OCI-LY1 (cell line): ENCODE data around the gene PDE6A.

Experiments used
- H2AFZ ChIP-seq: fragments of 200-600 bp; sonication (generic), shearing (Covaris generic); 2 replicates; pipeline ENCODE4 v1.6.0; 2014; ENCODE audit warnings: antibody characterized with exemption, mild to moderate bottlenecking, low read length
- H3F3A ChIP-seq: fragments of 200-600 bp; sonication (generic), shearing (Covaris generic); 2 replicates; pipeline ENCODE4 v1.6.0; 2014; ENCODE audit warnings: mild to moderate bottlenecking, antibody characterized with exemption, low read length, moderate library complexity; ENCODE audit not compliant: insufficient read depth
- H3K27ac ChIP-seq: fragments of 200-600 bp; sonication (generic); 2 replicates; pipeline ENCODE4 v1.5.1; 2014; ENCODE audit warnings: low read length, mixed run types, mild to moderate bottlenecking, low read depth; ENCODE audit not compliant: poor library complexity, severe bottlenecking
- H3K27me3 ChIP-seq: fragments of 200-600 bp; sonication (generic); 2 replicates; pipeline ENCODE4 v1.6.0; 2014; ENCODE audit warnings: antibody characterized with exemption, mild to moderate bottlenecking, low read length, moderate library complexity; ENCODE audit not compliant: insufficient read depth
- H3K36me3 ChIP-seq: fragments of 200-600 bp; sonication (generic); 2 replicates; pipeline ENCODE4 v1.6.1; 2014; ENCODE audit warnings: mild to moderate bottlenecking, antibody characterized with exemption, low read length, moderate library complexity, mixed read lengths; ENCODE audit not compliant: insufficient read depth
- H3K4me1 ChIP-seq: fragments of 200-600 bp; sonication (generic); 2 replicates; pipeline ENCODE4 v1.5.1; 2014; ENCODE audit warnings: mild to moderate bottlenecking, low read length, moderate library complexity; ENCODE audit not compliant: insufficient read depth, severe bottlenecking
- H3K4me2 ChIP-seq: fragments of 200-600 bp; sonication (generic), shearing (Covaris generic); 2 replicates; pipeline ENCODE4 v1.6.1; 2014; ENCODE audit warnings: low read length
- H3K4me3 ChIP-seq: fragments of 200-600 bp; sonication (generic); 2 replicates; pipeline ENCODE4 v1.5.1; 2014; ENCODE audit warnings: low read length, low read depth, mild to moderate bottlenecking, mixed read lengths; ENCODE audit not compliant: poor library complexity, severe bottlenecking
- H3K79me2 ChIP-seq: fragments of 200-600 bp; shearing (Covaris generic); 2 replicates; pipeline ENCODE4 v1.6.1; 2016; ENCODE audit warnings: mixed run types, low read length, mixed read lengths; ENCODE audit not compliant: insufficient read depth
- H3K9ac ChIP-seq: fragments of 200-600 bp; sonication (generic), shearing (Covaris generic); 2 replicates; pipeline ENCODE4 v1.6.1; 2014; ENCODE audit warnings: mild to moderate bottlenecking, low read length, mixed read lengths
- H3K9me2 ChIP-seq: fragments of 200-600 bp; sonication (generic), shearing (Covaris generic); 2 replicates; pipeline ENCODE4 v1.6.1; 2014; ENCODE audit warnings: low read depth, mild to moderate bottlenecking, low read length, mixed read lengths
- H3K9me3 ChIP-seq: fragments of 200-600 bp; shearing (Covaris generic); 2 replicates; pipeline ENCODE4 v1.6.1; 2014; ENCODE audit warnings: low read length, mixed read lengths
- H4K20me1 ChIP-seq: fragments of 200-600 bp; sonication (generic), shearing (Covaris generic); 2 replicates; pipeline ENCODE4 v1.6.0; 2016; ENCODE audit warnings: mild to moderate bottlenecking, low read length; ENCODE audit not compliant: insufficient read depth
- CTCF ChIP-seq: fragments of 200-600 bp; sonication (generic), shearing (Covaris generic); IDR thresholded peaks from 2 replicates; pipeline ENCODE4 v1.5.1; 2017; ENCODE audit warnings: mild to moderate bottlenecking, antibody characterized with exemption, low read length, moderate library complexity, mixed read lengths
- EZH2 ChIP-seq: fragments of 200-600 bp; sonication (generic), shearing (Covaris generic); IDR thresholded peaks from 2 replicates; pipeline ENCODE4 v1.8.0; 2017; ENCODE audit warnings: borderline replicate concordance, mixed run types, mild to moderate bottlenecking, antibody characterized with exemption, low read length, moderate library complexity, mixed read lengths

The PDE6A gene

GRCh38 chr5:149824846-149825245 lies 119.7 kb downstream of the PDE6A start:
- no peaks in the 10 kb centered on the region for H3K9me3 ChIP-seq
- H3K79me2 ChIP-seq = no peaks in the 10 kb centered on the region
- H3K27me3 ChIP-seq = no peaks in the 10 kb centered on the region
- no peak overlapping the region for H2AFZ ChIP-seq
- H3K36me3 ChIP-seq = peaks cover 22% of the 10 kb centered on the region; the same call in 1 of the 2 replicates
- no peaks in the 10 kb centered on the region for H3K4me1 ChIP-seq
- H3F3A ChIP-seq = no peaks in the 10 kb centered on the region
- no peak overlapping the region for H3K4me2 ChIP-seq
- no peak overlapping the region for H3K4me3 ChIP-seq
- H3K9me2 ChIP-seq = no peaks in the 10 kb centered on the region
- TF ChIP-seq EZH2 = no peak
- TF ChIP-seq CTCF = no peak
- no peak overlapping the region for H3K9ac ChIP-seq
- no peak overlapping the region for H3K27ac ChIP-seq
- no peaks in the 10 kb centered on the region for H4K20me1 ChIP-seq

GRCh38 chr5:149824120-149824519 lies 120.5 kb downstream of the PDE6A start:
- H3K27ac ChIP-seq = no peak overlapping the region
- no peaks in the 10 kb centered on the region for H3F3A ChIP-seq
- no peak overlapping the region for H3K4me3 ChIP-seq
- no peaks in the 10 kb centered on the region for H3K79me2 ChIP-seq
- no peaks in the 10 kb centered on the region for H3K9me2 ChIP-seq
- H3K4me2 ChIP-seq = no peak overlapping the region
- TF ChIP-seq EZH2 = no peak
- TF ChIP-seq CTCF = no peak
- no peaks in the 10 kb centered on the region for H3K9me3 ChIP-seq
- no peaks in the 10 kb centered on the region for H4K20me1 ChIP-seq
- no peak overlapping the region for H2AFZ ChIP-seq
- H3K27me3 ChIP-seq = no peaks in the 10 kb centered on the region
- H3K9ac ChIP-seq = no peak overlapping the region
- H3K36me3 ChIP-seq = peaks cover 18% of the 10 kb centered on the region; the same call in 1 of the 2 replicates
- H3K4me1 ChIP-seq = no peaks in the 10 kb centered on the region

GRCh38 chr5:149823375-149823774 lies 121.2 kb downstream of the PDE6A start:
- Histone ChIP-seq H3F3A (no peaks in the 10 kb centered on the region), H3K9me2 (no peaks in the 10 kb centered on the region), H3K27ac (no peak overlapping the region), H3K9ac (no peak overlapping the region), H3K27me3 (no peaks in the 10 kb centered on the region), H2AFZ (no peak overlapping the region), H4K20me1 (no peaks in the 10 kb centered on the region), H3K79me2 (no peaks in the 10 kb centered on the region), H3K4me2 (no peak overlapping the region), H3K36me3 (peaks cover 16% of the 10 kb centered on the region; the same call in 1 of the 2 replicates), H3K4me1 (no peaks in the 10 kb centered on the region), H3K9me3 (no peaks in the 10 kb centered on the region), H3K4me3 (no peak overlapping the region)
- TF ChIP-seq EZH2 = no peak
- TF ChIP-seq CTCF = no peak
